ENCODE measurements around the gene SUFU.

- TF ChIP-seq CTCF (IDR thresholded peaks at IDR 0.05; ENCODE audit: low read depth, low read length, missing input control), result no peak
- no peak for TF ChIP-seq EGR1 (IDR thresholded peaks at IDR 0.05; ENCODE audit: low read depth in 2 of 2)
- TF ChIP-seq JUND (IDR thresholded peaks at IDR 0.05), result no peak
- no peak for TF ChIP-seq YY1 (IDR thresholded peaks at IDR 0.05)
- TF ChIP-seq REST (IDR thresholded peaks at IDR 0.05), result no peak
- TF ChIP-seq SP1 (IDR thresholded peaks at IDR 0.05), result no peak
- TF ChIP-seq RAD21 (IDR thresholded peaks at IDR 0.05), result no peak
- no peak for TF ChIP-seq GABPA (IDR thresholded peaks at IDR 0.05 in 1 of 2, conservative IDR thresholded peaks at IDR 0.05 in 1 of 2)
Observed at GRCh38 chr10:102624751-102625645, 121.2 kb downstream of the SUFU start.
